ENCODE results near the gene AMD1.

DNA sequence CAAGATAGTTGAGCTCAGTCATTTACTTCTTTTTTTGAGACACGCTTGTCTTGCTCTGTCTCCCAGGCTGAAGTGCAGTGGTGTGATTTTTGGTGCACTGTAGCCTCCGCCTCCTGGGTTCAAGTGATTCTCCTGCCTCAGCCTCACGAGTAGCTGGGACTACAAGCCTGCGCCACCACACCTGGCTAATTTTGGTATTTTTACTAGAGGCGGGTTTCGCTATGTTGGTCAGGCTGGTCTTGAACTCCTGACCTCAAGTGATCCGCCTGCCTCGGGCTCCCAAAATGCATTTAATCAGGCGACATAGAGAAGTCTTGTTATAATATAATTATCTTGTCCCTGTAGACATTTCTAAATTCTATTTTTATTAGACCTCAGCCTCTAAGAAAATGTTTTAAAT, 6.1 kb downstream of the AMD1 start:
- TF ChIP-seq HDGF (IDR thresholded peaks at IDR 0.05; ENCODE audit: borderline replicate concordance): no peak
- no peak for TF ChIP-seq BHLHE40 (IDR thresholded peaks at IDR 0.05; ENCODE audit: borderline replicate concordance)
- no peak for TF ChIP-seq ARNT (IDR thresholded peaks at IDR 0.05)
- no peak for TF ChIP-seq ZNF384 (IDR thresholded peaks at IDR 0.05)

Measured in HEK293T (cell line).